ENCODE measurements around the gene CPE. TPM values are rescaled to one million over a fixed set of nuclear protein-coding genes. Genes with fewer than 3 reads are reported as not detected.

CPE gene
- total RNA-seq, 1 experiment from 2014 or later = 32.6 TPM

DNA sequence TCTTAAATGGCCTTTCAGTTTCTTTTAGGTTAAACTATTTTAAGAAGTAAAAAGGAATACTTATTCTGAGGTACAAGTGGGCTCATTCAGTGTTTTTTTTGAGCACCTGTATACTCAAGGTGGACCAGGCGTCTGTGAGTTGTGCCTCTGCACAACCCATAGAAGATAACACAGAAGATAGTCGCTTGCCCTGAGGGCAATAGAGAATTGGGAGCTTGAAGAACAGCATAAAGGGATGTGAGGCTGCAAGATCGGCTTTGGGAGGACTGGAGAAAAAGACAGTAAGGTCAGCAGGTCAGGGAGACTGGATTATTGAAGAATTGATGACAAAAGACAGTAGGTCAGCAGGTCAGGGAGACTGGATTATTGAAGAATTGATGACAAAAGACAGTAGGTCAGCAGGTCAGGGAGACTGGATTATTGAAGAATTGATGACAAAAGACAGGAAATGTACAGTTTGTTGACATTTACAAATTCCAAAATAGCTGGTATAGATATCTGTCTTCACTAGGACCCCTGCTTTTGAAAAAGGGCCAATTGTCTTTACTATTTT is 3.1 kb downstream of the CPE start:
- DNase-seq = no peak

DNA sequence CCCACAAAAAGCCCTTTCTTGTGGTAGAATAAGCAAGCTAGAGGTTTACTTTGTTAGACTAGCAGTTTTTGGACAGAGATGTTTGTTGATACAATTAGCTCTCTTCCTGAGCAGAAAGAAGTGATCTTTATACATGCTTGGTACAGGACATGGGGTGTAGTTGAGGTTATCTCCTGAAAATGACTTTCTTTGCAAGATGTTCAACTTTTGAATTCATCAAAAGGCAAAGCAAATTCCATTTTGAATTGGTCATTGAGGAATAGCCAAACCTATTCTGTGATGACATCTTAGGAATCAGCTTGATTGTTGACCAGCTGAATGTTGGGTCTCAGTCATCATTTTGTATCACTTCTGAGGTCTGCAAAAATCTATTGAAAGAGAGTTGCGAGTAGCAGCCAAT is 3.8 kb downstream of the CPE start:
- no peak for DNase-seq
- no peaks in the 10 kb centered on the region for H3K36me3 ChIP-seq (replicated peaks; ENCODE audit: control insufficient read depth, insufficient read depth, low read length)
- H3K27me3 ChIP-seq (ENCODE audit: control insufficient read depth, insufficient read depth, low read length) = peaks cover 19% of the 10 kb centered on the region
- H3K4me3 ChIP-seq (ENCODE audit: insufficient read depth, low read depth, low read length) = no peak overlapping the region

More for the DNA sequence above, 3.1 kb downstream of the CPE start:
- Histone ChIP-seq H3K27me3 (ENCODE audit: control insufficient read depth, insufficient read depth, low read length) (peaks cover 19% of the 10 kb centered on the region), H3K36me3 (replicated peaks; ENCODE audit: control insufficient read depth, insufficient read depth, low read length) (no peaks in the 10 kb centered on the region), H3K4me3 (ENCODE audit: insufficient read depth, low read depth, low read length) (no peak overlapping the region)

DNA sequence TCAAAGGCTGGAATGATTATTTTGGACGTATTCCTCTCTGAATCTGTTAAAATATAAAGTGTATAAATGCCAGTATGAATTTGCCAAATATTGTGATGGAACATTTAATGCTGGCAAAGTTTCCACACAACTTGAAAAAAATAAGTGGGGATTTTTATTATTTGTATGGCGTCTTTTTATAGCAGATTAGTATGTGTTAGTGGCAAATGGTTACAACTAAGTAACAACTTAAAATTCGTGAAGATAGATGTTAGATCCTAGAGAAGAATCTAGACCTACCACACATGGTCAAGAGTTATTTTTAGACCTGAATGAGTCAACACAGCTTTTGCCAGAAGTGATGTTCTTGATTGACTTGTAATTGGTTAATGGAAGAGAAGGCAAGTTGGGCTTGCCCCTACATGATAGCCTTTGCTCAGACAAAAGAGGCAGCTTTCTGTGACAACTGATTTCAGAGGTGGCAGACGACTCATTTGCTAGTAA is 4.8 kb downstream of the CPE start:
- no peaks in the 10 kb centered on the region for H3K36me3 ChIP-seq (replicated peaks; ENCODE audit: control insufficient read depth, insufficient read depth, low read length)
- H3K4me3 ChIP-seq (ENCODE audit: insufficient read depth, low read depth, low read length) = no peak overlapping the region
- H3K27me3 ChIP-seq (ENCODE audit: control insufficient read depth, insufficient read depth, low read length) = peaks cover 10% of the 10 kb centered on the region
- DNase-seq = no peak

DNA sequence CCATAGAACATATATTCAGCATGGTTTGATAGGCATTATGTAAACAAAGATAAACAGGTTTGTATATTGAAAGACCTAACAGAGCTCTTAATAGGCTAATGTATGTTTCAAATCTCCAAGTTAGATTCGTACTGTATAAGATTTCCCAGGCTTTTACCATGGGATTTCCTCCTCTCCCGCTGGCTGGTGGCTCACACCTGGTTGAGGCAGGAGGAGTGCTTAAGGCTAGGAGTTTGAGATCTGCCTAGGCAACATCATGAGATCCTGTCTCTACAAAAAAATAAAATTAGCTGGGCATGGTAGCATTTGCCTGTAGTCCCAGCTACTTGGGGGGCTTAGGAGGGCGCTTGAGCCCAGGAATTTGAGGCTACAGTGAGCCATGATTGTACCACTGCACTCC is 5.4 kb downstream of the CPE start:
- Histone ChIP-seq H3K36me3 (replicated peaks; ENCODE audit: control insufficient read depth, insufficient read depth, low read length) (no peaks in the 10 kb centered on the region), H3K4me3 (ENCODE audit: insufficient read depth, low read depth, low read length) (no peak overlapping the region), H3K27me3 (ENCODE audit: control insufficient read depth, insufficient read depth, low read length) (peaks cover 6% of the 10 kb centered on the region)
- no peak for DNase-seq

DNA sequence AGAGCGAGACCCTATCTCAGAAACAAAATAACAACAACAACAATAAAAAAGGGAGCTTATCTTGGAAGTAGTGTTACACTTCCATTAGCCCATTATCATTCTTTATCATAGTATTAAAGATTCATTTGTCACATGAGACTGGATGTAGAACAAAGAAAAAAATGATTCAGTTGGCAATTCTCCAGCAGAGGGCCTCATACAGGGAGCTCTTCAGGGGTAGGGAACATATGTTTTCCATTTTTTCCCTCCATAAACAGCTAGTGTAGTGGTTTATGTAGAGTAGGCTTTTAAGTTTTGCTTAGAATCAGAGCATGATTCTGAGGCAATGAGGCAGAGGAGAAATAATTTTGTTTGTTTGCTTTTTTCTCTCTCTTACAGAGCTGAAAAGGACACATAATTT is 5.8 kb downstream of the CPE start:
- H3K36me3 ChIP-seq (replicated peaks; ENCODE audit: control insufficient read depth, insufficient read depth, low read length) = no peaks in the 10 kb centered on the region
- no peak for DNase-seq
- peaks cover 3% of the 10 kb centered on the region for H3K27me3 ChIP-seq (ENCODE audit: control insufficient read depth, insufficient read depth, low read length)
- H3K4me3 ChIP-seq (ENCODE audit: insufficient read depth, low read depth, low read length) = no peak overlapping the region

DNA sequence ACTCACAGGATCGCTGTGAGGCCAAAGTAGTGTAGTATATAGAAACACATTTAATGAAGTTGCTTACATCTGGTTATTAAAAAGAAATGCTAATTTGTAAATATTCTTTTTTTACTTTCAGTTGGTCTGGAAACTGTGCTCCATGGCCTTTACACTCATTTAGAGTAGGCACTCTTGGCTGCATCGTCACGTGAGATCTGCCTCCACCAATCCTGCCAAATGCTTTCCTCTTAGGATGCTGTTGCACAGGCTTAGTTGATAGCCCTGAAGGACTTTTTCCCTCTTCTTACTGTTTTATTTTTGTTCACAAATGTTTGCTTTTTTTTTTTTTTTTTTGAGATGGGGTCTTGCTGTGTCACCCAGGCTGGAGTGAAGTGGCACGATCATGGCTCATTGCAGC is 6.3 kb downstream of the CPE start:
- Histone ChIP-seq H3K4me3 (ENCODE audit: insufficient read depth, low read depth, low read length) (no peak overlapping the region), H3K27me3 (ENCODE audit: control insufficient read depth, insufficient read depth, low read length) (peaks cover under 1% of the 10 kb centered on the region; the same call in 1 of the 2 replicates), H3K36me3 (replicated peaks; ENCODE audit: control insufficient read depth, insufficient read depth, low read length) (no peaks in the 10 kb centered on the region)
- no peak for DNase-seq

DNA sequence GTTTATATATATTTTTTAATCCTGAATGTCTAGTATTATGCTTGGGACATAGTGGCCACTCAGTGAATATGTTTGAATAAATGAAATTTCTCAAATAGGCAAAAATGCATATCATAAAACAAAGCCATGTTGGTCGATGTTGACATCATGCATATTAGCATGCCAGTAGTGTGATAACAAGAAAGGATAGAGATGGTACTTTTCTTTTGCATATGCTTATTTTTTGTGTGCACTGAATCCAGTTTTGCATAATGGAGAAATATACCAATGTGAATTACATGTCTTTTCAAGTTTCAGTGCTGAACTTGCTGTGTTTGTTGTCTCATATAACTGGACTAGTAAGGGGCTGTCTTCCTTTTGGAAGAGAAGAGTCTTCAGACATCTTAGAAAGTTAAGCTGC is 7.5 kb downstream of the CPE start:
- no peaks in the 10 kb centered on the region for H3K36me3 ChIP-seq (replicated peaks; ENCODE audit: control insufficient read depth, insufficient read depth, low read length)
- no peak for DNase-seq
- H3K4me3 ChIP-seq (ENCODE audit: insufficient read depth, low read depth, low read length) = no peak overlapping the region
- no peaks in the 10 kb centered on the region for H3K27me3 ChIP-seq (ENCODE audit: control insufficient read depth, insufficient read depth, low read length)

DNA sequence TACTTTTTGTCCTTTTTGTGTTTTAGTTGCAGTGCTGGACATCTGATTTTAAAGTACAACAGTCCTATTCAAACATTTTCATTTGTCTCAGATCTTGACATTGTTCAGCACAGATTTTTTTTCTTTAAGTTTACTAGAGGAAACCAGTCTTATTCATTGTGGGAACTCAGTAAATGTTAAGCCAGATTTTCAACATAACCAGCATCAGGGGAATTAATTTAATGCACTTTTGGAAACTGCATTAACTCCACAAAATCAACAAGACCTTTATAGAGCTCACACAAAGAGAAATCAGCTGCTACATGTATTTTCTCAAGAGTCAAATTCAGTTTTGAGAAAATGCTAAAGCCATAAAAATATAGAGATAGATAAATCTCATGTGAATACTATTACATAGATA is 9.9 kb downstream of the CPE start:
- no peaks in the 10 kb centered on the region for H3K36me3 ChIP-seq (replicated peaks; ENCODE audit: control insufficient read depth, insufficient read depth, low read length)
- H3K27me3 ChIP-seq (ENCODE audit: control insufficient read depth, insufficient read depth, low read length) = no peaks in the 10 kb centered on the region
- H3K4me3 ChIP-seq (ENCODE audit: insufficient read depth, low read depth, low read length) = no peak overlapping the region
- no peak for DNase-seq

DNA sequence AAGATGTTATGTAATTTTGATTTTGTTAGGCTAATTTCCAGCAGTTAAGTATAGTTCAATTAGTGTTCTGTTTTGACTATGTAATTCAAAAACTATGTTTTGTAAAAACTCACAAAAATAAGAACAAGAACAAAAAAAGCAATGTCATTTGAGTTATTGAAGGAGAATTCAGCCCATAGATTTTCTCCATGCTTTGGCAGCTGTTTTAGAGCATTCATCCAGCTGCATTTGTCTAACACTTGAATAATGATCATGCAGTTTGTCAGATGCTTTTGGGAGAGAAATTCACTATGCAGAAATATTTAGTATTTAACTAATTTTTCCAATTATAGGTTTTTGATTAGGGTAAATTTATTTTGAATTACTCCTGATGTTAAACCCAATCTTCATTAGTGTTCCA is 14.2 kb downstream of the CPE start:
- H3K36me3 ChIP-seq (replicated peaks; ENCODE audit: control insufficient read depth, insufficient read depth, low read length) = no peaks in the 10 kb centered on the region
- H3K27me3 ChIP-seq (ENCODE audit: control insufficient read depth, insufficient read depth, low read length) = no peaks in the 10 kb centered on the region
- DNase-seq = no peak
- H3K4me3 ChIP-seq (ENCODE audit: insufficient read depth, low read depth, low read length) = no peak overlapping the region

DNA sequence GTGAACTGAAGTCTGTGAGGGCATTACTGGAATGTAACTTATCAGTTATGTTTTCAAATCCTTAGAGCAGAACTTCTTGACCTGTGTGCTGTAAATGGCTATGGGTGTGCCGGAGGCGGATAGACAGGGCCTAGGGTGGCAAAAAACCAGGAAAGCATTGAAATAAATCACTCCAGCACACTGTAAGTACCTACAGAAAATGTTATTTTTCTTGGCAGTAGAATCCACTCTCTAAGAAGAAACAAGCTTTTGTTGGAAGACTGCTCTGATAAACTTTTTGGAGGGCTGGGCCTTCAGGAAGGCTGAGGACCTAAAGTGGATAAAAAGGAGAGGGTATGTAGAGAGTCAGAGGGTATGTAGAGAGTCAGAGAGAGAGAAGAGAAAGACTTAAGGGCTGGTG is 14.9 kb downstream of the CPE start:
- DNase-seq = no peak
- H3K36me3 ChIP-seq (replicated peaks; ENCODE audit: control insufficient read depth, insufficient read depth, low read length) = no peaks in the 10 kb centered on the region
- no peak overlapping the region for H3K4me3 ChIP-seq (ENCODE audit: insufficient read depth, low read depth, low read length)
- no peaks in the 10 kb centered on the region for H3K27me3 ChIP-seq (ENCODE audit: control insufficient read depth, insufficient read depth, low read length)

DNA sequence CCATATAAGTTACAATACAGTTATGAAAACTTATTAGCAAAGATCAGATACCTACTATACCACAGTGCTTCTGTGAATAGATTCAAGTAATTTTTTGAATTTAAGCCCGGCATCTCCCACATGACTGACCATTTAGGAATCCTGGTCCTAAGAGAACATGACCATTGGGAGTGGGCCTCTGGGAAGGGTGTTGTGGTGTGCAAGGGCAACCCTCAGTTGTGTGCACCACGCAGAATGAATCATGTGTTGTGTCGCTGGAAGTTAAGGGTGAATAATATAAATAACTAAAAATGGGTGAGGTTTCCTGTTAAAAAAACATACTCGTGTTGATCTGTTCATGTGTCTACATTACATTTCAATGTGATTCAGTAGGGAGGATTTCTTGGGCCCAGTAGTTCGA is 15.5 kb downstream of the CPE start:
- no peak for DNase-seq
- no peaks in the 10 kb centered on the region for H3K36me3 ChIP-seq (replicated peaks; ENCODE audit: control insufficient read depth, insufficient read depth, low read length)
- no peaks in the 10 kb centered on the region for H3K27me3 ChIP-seq (ENCODE audit: control insufficient read depth, insufficient read depth, low read length)
- no peak overlapping the region for H3K4me3 ChIP-seq (ENCODE audit: insufficient read depth, low read depth, low read length)

DNA sequence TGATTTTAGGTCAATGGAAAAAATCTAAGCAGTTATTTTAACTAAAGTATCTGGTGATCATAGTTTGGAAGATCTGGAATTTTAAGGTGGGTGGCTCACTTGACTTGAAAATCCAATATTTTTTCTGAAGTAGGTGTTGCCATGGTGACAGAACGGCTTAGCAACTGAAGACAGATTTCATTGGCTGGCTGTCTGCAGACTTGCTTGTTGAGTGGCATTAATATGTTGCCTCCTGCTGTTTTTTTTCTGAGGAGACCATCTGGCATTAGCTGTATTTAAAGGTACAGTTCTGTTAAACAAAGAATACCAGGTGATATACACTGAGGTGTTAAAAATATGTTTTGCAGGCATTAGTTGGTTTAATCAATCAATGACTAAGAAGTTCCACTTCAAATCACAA is 19.8 kb downstream of the CPE start:
- DNase-seq = no peak
- no peaks in the 10 kb centered on the region for H3K36me3 ChIP-seq (replicated peaks; ENCODE audit: control insufficient read depth, insufficient read depth, low read length)
- no peak overlapping the region for H3K4me3 ChIP-seq (ENCODE audit: insufficient read depth, low read depth, low read length)
- no peaks in the 10 kb centered on the region for H3K27me3 ChIP-seq (ENCODE audit: control insufficient read depth, insufficient read depth, low read length)

DNA sequence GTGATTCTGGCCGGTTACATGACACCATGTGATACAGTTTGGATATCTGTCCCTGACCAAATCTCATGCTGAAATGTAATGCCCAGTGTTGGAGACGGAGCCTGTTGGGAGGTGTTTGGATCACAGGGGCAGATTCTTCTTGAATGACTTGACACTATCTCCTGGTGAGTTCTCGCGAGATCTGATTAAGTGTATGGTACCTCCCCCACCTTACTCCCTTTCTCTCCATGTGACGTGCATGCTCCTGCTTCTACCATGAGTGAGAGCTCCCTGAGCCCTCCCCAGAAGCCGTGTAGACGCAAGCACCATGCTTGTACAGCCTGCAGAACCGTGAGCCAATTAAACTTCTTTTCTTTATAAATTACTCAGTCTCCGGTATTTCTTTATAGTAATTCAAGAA is 23.6 kb downstream of the CPE start:
- no peaks in the 10 kb centered on the region for H3K27me3 ChIP-seq (ENCODE audit: control insufficient read depth, insufficient read depth, low read length)
- DNase-seq = no peak
- H3K36me3 ChIP-seq (replicated peaks; ENCODE audit: control insufficient read depth, insufficient read depth, low read length) = no peaks in the 10 kb centered on the region
- no peak overlapping the region for H3K4me3 ChIP-seq (ENCODE audit: insufficient read depth, low read depth, low read length)

DNA sequence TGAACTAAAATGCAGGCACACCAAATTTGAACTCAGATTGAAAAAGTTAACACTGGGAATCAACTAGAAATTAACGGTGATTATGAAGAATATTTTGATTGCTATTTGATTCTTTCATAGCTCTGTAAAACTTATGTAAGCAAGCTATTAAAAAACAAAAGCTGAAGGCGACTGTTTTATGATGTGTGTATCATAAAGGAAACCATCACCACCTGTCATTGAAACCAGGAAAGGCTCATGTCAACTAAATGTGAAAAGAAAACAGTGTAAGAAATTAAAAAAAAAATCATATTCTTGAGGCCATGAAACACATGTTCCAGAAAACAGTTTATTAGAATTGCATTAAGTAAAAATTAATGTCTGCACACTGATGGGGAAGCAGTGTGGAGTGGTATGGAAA is 24.2 kb downstream of the CPE start:
- Histone ChIP-seq H3K4me3 (ENCODE audit: insufficient read depth, low read depth, low read length) (no peak overlapping the region), H3K27me3 (ENCODE audit: control insufficient read depth, insufficient read depth, low read length) (no peaks in the 10 kb centered on the region), H3K36me3 (replicated peaks; ENCODE audit: control insufficient read depth, insufficient read depth, low read length) (no peaks in the 10 kb centered on the region)
- no peak for DNase-seq

DNA sequence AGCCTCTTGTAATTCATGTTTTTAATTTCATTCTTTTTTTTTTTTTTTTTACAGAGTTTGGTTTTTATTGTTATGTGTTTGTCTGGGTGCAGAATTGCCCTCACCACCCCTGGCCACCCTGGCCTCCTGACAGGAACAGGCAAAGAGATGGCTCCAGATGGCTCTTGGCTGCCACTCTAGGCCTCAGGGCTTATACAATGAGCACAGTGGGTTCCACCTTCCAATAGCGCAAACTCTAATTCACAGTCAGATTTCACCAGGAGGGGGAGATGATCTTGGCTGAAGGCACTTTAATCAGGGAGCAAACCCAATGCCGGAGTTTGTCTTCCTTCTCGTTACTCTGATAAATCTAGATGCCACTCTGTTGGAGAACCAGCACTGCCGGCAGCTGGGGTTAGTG is 24.8 kb downstream of the CPE start:
- Histone ChIP-seq H3K27me3 (ENCODE audit: control insufficient read depth, insufficient read depth, low read length) (no peaks in the 10 kb centered on the region), H3K36me3 (replicated peaks; ENCODE audit: control insufficient read depth, insufficient read depth, low read length) (no peaks in the 10 kb centered on the region), H3K4me3 (ENCODE audit: insufficient read depth, low read depth, low read length) (no peak overlapping the region)
- DNase-seq = no peak

DNA sequence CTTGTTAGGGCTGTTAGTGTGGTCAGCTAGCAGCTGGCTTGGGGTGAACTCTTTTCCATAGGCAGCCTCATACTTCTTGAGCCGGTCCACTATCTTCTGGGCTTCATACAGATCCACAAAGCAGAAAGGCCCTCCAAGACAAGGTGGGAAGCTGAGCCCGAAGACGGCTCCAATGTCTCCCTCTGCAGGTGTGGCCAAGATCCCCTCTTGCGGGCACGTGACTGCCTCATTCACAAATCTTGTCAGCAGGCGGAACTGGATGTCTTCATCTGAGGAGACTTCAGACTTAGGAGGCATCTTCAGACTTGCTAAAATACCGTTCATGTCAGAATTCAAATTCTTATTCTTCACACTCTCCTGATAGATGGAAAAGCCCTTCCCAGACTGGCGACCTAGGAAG is 25.3 kb downstream of the CPE start:
- Histone ChIP-seq H3K36me3 (replicated peaks; ENCODE audit: control insufficient read depth, insufficient read depth, low read length) (no peaks in the 10 kb centered on the region), H3K27me3 (ENCODE audit: control insufficient read depth, insufficient read depth, low read length) (no peaks in the 10 kb centered on the region), H3K4me3 (ENCODE audit: insufficient read depth, low read depth, low read length) (no peak overlapping the region)
- no peak for DNase-seq

All from H7 (cell line).